ENCODE measurements around the gene ICE2.
A peak's percentile ranks its signal among the peaks of the same experiment; 100 is the strongest.

The ICE2 gene

DNA sequence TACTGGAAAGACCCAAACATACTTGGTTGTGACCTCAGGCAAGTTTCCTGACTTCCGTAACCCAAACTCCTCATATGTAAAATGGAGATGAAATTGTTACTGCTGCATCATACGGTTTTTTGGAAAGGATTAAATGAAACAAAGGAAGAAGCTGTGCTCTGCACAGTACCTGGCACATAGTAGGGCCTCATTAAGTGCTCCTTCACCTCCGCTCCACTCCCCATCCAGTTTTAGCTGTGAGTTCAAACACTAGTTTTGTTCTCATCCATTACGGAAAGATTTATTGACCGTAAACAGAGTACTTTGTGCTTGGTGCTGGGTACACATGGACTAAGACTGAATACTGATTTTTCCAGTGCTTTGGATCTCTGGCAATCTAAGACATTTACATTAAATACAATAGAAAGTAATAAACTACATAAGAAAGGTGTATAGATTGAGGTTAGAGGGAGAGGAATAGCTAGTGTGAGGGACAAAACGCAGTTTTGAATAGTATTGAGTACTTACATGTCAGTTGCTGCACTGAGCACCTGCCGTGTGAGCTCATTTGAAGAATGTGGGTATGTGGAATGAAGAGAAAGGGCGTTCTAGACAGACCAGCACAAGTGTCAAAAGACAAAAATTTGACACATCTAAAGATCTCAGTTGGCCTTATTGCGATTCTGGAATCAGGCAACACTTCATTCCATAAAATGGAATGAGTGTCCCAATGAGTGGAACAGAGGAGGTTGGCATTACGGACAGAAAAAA, 594 bp upstream of the ICE2 start:
- H3K27ac ChIP-seq (ENCODE audit: low read depth, low read length): peak overlapping the region; percentile 98
- no peaks in the 10 kb centered on the region for H3K9me3 ChIP-seq (ENCODE audit: control insufficient read depth in 5 of 5, low read length in 5 of 5)
- H3K4me1 ChIP-seq (ENCODE audit: control insufficient read depth in 5 of 5, insufficient read depth in 5 of 5, low read length in 5 of 5): peaks cover 0 to 36% (median 29%) of the 10 kb centered on the region in 5 donors
- peak overlapping the region; percentile 9 to 97 (median 97) for H3K9ac ChIP-seq (ENCODE audit: low read length in 5 of 5)
- peak overlapping the region; percentile 90 to 98 (median 96) for H3K4me3 ChIP-seq (ENCODE audit: low read depth in 1 of 5, low read length in 5 of 5)
- peaks cover 3 to 7% (median 4%) of the 10 kb centered on the region in 5 donors for H3K36me3 ChIP-seq (ENCODE audit: control insufficient read depth in 5 of 5, insufficient read depth in 5 of 5, low read length in 5 of 5)
- no peaks in the 10 kb centered on the region for H3K27me3 ChIP-seq (ENCODE audit: control insufficient read depth in 5 of 5, insufficient read depth in 4 of 5, low read length in 5 of 5)

DNA sequence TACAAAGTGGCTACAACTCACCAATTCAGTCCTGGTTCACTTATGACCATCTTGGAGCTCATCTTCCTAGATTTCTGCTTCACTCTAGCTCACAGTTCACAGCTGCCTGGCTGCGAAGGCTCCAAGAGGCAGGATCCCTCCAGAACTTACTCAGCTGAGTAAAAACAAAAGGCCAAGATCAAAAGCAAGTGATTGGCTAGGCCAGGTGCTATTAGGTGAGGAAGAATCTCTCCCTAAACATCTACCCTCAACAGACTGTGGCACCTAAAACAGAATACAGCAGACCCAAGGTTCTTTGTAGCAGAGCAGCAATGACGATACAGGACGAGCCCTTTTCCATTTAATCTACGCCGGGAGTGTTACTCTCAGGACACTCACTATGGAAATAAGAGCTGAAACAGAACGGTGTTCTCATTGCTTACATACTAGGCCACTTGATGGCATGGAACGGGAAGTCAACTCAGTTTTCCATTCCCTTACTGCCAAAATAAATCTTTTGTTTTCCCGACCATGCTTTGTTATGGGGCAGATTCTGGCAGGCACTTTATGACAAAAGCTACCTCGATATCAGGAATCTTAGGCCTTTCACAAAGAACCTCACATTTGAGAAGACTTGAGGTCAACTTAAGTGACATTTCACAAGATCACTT, 901 bp downstream of the ICE2 start:
- H3K27me3 ChIP-seq (ENCODE audit: control insufficient read depth in 5 of 5, insufficient read depth in 4 of 5, low read length in 5 of 5): no peaks in the 10 kb centered on the region
- H3K9me3 ChIP-seq (ENCODE audit: control insufficient read depth in 5 of 5, low read length in 5 of 5): no peaks in the 10 kb centered on the region
- peak overlapping the region; percentile 98 for H3K27ac ChIP-seq (ENCODE audit: low read depth, low read length)
- peak overlapping the region; percentile 92 to 98 (median 96) for H3K4me3 ChIP-seq (ENCODE audit: low read depth in 1 of 5, low read length in 5 of 5)
- H3K4me1 ChIP-seq (ENCODE audit: control insufficient read depth in 5 of 5, insufficient read depth in 5 of 5, low read length in 5 of 5): peaks cover 0 to 36% (median 29%) of the 10 kb centered on the region in 5 donors
- H3K36me3 ChIP-seq (ENCODE audit: control insufficient read depth in 5 of 5, insufficient read depth in 5 of 5, low read length in 5 of 5): peaks cover 3 to 18% (median 16%) of the 10 kb centered on the region in 5 donors
- H3K9ac ChIP-seq (ENCODE audit: low read length in 5 of 5): peak overlapping the region; percentile 65 to 97 (median 97)

DNA sequence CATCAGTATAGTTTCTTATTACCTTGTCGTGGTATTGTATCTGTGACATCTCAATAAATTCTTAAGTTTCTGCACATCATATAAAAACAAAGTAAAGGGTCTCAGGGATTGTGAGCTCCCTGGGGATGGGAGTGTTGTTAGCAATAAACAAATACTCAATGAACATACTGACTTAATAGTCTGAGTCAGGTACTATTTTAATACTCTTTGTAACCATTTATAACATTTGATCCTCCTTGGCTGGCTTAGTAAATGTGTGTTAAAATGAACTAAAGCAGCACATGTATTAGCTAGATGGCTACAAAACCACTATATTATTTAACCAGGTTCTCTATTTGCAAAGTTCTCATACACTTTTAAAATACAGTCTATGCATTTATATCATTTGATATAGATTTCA, 1.8 kb downstream of the ICE2 start:
- Histone ChIP-seq H3K27me3 (ENCODE audit: control insufficient read depth in 5 of 5, insufficient read depth in 4 of 5, low read length in 5 of 5) (no peaks in the 10 kb centered on the region), H3K9me3 (ENCODE audit: control insufficient read depth in 5 of 5, low read length in 5 of 5) (no peaks in the 10 kb centered on the region), H3K4me3 (ENCODE audit: low read depth in 1 of 5, low read length in 5 of 5) (no peak overlapping the region), H3K36me3 (ENCODE audit: control insufficient read depth in 5 of 5, insufficient read depth in 5 of 5, low read length in 5 of 5) (peaks cover 3 to 25% (median 19%) of the 10 kb centered on the region in 5 donors), H3K27ac (ENCODE audit: low read depth, low read length) (no peak overlapping the region), H3K9ac (ENCODE audit: low read length in 5 of 5) (peak overlapping the region in 1 of 5 donors; percentile 97), H3K4me1 (ENCODE audit: control insufficient read depth in 5 of 5, insufficient read depth in 5 of 5, low read length in 5 of 5) (peaks cover 0 to 36% (median 29%) of the 10 kb centered on the region in 5 donors)

DNA sequence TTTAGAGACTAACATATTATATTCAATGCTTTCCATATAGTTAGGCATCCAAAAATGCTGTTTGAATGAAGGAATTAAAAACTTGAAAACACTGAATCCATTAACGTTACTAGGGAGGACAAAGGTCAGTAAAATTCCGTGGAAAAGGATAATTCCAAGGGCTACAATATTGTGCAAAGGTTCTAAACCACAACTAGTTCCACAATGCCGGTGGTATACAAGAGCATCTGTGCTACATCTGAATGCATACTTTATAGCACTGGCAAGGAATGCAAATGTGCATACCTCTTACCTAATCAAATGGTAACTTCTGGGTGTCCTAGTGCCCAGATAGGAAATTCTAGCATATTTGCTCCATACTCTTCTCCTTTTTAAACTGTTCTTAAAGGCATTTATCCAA, 2.2 kb downstream of the ICE2 start:
- no peak overlapping the region for H3K27ac ChIP-seq (ENCODE audit: low read depth, low read length)
- no peaks in the 10 kb centered on the region for H3K9me3 ChIP-seq (ENCODE audit: control insufficient read depth in 5 of 5, low read length in 5 of 5)
- H3K4me1 ChIP-seq (ENCODE audit: control insufficient read depth in 5 of 5, insufficient read depth in 5 of 5, low read length in 5 of 5): peaks cover 0 to 36% (median 29%) of the 10 kb centered on the region in 5 donors
- H3K27me3 ChIP-seq (ENCODE audit: control insufficient read depth in 5 of 5, insufficient read depth in 4 of 5, low read length in 5 of 5): no peaks in the 10 kb centered on the region
- H3K4me3 ChIP-seq (ENCODE audit: low read depth in 1 of 5, low read length in 5 of 5): no peak overlapping the region
- H3K36me3 ChIP-seq (ENCODE audit: control insufficient read depth in 5 of 5, insufficient read depth in 5 of 5, low read length in 5 of 5): peaks cover 3 to 25% (median 19%) of the 10 kb centered on the region in 5 donors
- H3K9ac ChIP-seq (ENCODE audit: low read length in 5 of 5): no peak overlapping the region

GRCh38 chr15:60473135-60473534, 5.8 kb downstream of the ICE2 start:
- no peak overlapping the region for H3K4me3 ChIP-seq (ENCODE audit: low read depth in 1 of 5, low read length in 5 of 5)
- no peaks in the 10 kb centered on the region for H3K27me3 ChIP-seq (ENCODE audit: control insufficient read depth in 5 of 5, insufficient read depth in 4 of 5, low read length in 5 of 5)
- H3K9ac ChIP-seq (ENCODE audit: low read length in 5 of 5): no peak overlapping the region
- H3K4me1 ChIP-seq (ENCODE audit: control insufficient read depth in 5 of 5, insufficient read depth in 5 of 5, low read length in 5 of 5): peaks cover 0 to 21% (median 20%) of the 10 kb centered on the region in 5 donors
- H3K27ac ChIP-seq (ENCODE audit: low read depth, low read length): no peak overlapping the region
- peaks cover 20 to 35% (median 28%) of the 10 kb centered on the region in 5 donors for H3K36me3 ChIP-seq (ENCODE audit: control insufficient read depth in 5 of 5, insufficient read depth in 5 of 5, low read length in 5 of 5)
- H3K9me3 ChIP-seq (ENCODE audit: control insufficient read depth in 5 of 5, low read length in 5 of 5): no peaks in the 10 kb centered on the region

DNA sequence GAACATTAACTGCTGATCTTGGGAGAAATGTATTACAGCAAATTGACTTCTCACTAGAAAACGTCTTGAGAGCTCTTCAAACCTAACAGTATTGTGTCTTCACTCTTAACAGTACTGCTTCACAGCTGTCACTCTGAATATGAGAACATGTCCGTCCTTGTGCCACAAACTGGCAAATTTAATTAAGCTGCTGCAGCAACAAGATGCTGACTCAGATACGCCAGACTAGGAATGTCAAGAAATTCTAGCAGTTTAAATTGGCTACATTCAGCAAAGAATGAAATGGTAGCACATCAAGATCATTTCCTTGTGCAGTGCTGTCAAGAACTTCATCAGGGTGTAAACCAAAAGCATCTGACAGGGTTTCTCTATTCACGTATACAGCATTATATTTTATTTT, 7.6 kb downstream of the ICE2 start:
- Histone ChIP-seq H3K27ac (ENCODE audit: low read depth, low read length) (no peak overlapping the region), H3K9ac (ENCODE audit: low read length in 5 of 5) (no peak overlapping the region), H3K27me3 (ENCODE audit: control insufficient read depth in 5 of 5, insufficient read depth in 4 of 5, low read length in 5 of 5) (no peaks in the 10 kb centered on the region), H3K36me3 (ENCODE audit: control insufficient read depth in 5 of 5, insufficient read depth in 5 of 5, low read length in 5 of 5) (peaks cover 23 to 42% (median 35%) of the 10 kb centered on the region in 5 donors), H3K4me3 (ENCODE audit: low read depth in 1 of 5, low read length in 5 of 5) (no peak overlapping the region), H3K9me3 (ENCODE audit: control insufficient read depth in 5 of 5, low read length in 5 of 5) (no peaks in the 10 kb centered on the region), H3K4me1 (ENCODE audit: control insufficient read depth in 5 of 5, insufficient read depth in 5 of 5, low read length in 5 of 5) (peaks cover 0 to 3% (median 2%) of the 10 kb centered on the region in 5 donors)

- Histone ChIP-seq H3K4me1 (ENCODE audit: control insufficient read depth in 5 of 5, insufficient read depth in 5 of 5, low read length in 5 of 5) (no peaks in the 10 kb centered on the region), H3K9ac (ENCODE audit: low read length in 5 of 5) (no peak overlapping the region), H3K27ac (ENCODE audit: low read depth, low read length) (no peak overlapping the region), H3K27me3 (ENCODE audit: control insufficient read depth in 5 of 5, insufficient read depth in 4 of 5, low read length in 5 of 5) (no peaks in the 10 kb centered on the region), H3K36me3 (ENCODE audit: control insufficient read depth in 5 of 5, insufficient read depth in 5 of 5, low read length in 5 of 5) (peaks cover 28 to 50% (median 42%) of the 10 kb centered on the region in 5 donors), H3K9me3 (ENCODE audit: control insufficient read depth in 5 of 5, low read length in 5 of 5) (no peaks in the 10 kb centered on the region), H3K4me3 (ENCODE audit: low read depth in 1 of 5, low read length in 5 of 5) (no peak overlapping the region)
Observed at GRCh38 chr15:60469893-60470641, 8.9 kb downstream of the ICE2 start.

- H3K27me3 ChIP-seq (ENCODE audit: control insufficient read depth in 5 of 5, insufficient read depth in 4 of 5, low read length in 5 of 5): no peaks in the 10 kb centered on the region
- H3K36me3 ChIP-seq (ENCODE audit: control insufficient read depth in 5 of 5, insufficient read depth in 5 of 5, low read length in 5 of 5): peaks cover 26 to 56% (median 42%) of the 10 kb centered on the region in 5 donors
- no peaks in the 10 kb centered on the region for H3K4me1 ChIP-seq (ENCODE audit: control insufficient read depth in 5 of 5, insufficient read depth in 5 of 5, low read length in 5 of 5)
- no peak overlapping the region for H3K9ac ChIP-seq (ENCODE audit: low read length in 5 of 5)
- H3K4me3 ChIP-seq (ENCODE audit: low read depth in 1 of 5, low read length in 5 of 5): no peak overlapping the region
- no peak overlapping the region for H3K27ac ChIP-seq (ENCODE audit: low read depth, low read length)
- no peaks in the 10 kb centered on the region for H3K9me3 ChIP-seq (ENCODE audit: control insufficient read depth in 5 of 5, low read length in 5 of 5)
Observed at GRCh38 chr15:60464836-60465630, 13.9 kb downstream of the ICE2 start.

- H3K4me3 ChIP-seq (ENCODE audit: low read depth in 1 of 5, low read length in 5 of 5): no peak overlapping the region
- H3K9ac ChIP-seq (ENCODE audit: low read length in 5 of 5): no peak overlapping the region
- H3K4me1 ChIP-seq (ENCODE audit: control insufficient read depth in 5 of 5, insufficient read depth in 5 of 5, low read length in 5 of 5): no peaks in the 10 kb centered on the region
- peaks cover 27 to 50% (median 31%) of the 10 kb centered on the region in 5 donors for H3K36me3 ChIP-seq (ENCODE audit: control insufficient read depth in 5 of 5, insufficient read depth in 5 of 5, low read length in 5 of 5)
- H3K27ac ChIP-seq (ENCODE audit: low read depth, low read length): no peak overlapping the region
- H3K27me3 ChIP-seq (ENCODE audit: control insufficient read depth in 5 of 5, insufficient read depth in 4 of 5, low read length in 5 of 5): no peaks in the 10 kb centered on the region
- H3K9me3 ChIP-seq (ENCODE audit: control insufficient read depth in 5 of 5, low read length in 5 of 5): no peaks in the 10 kb centered on the region
Observed at GRCh38 chr15:60462027-60462426, 16.9 kb downstream of the ICE2 start.
